IPS-15b (cell line): ENCODE data around the gene TRIM52.

Experiments used
- H3K27me3 ChIP-seq: one replicate; pipeline ENCODE4 v1.6.1; 2013; ENCODE audit warnings: low read length; ENCODE audit not compliant: control insufficient read depth, insufficient read depth
- H3K36me3 ChIP-seq: one replicate; pipeline ENCODE4 v1.6.1; 2013; ENCODE audit warnings: low read length; ENCODE audit not compliant: control insufficient read depth, insufficient read depth
- H3K4me1 ChIP-seq: one replicate; pipeline ENCODE4 v1.6.1; 2013; ENCODE audit warnings: mild to moderate bottlenecking, low read length; ENCODE audit not compliant: control insufficient read depth, insufficient read depth
- H3K4me3 ChIP-seq: one replicate; pipeline ENCODE4 v1.5.1; 2013; ENCODE audit warnings: low read depth, low read length
- H3K9ac ChIP-seq: one replicate; pipeline ENCODE4 v1.6.1; 2013; ENCODE audit warnings: low read depth, mild to moderate bottlenecking, low read length
- H3K9me3 ChIP-seq: one replicate; pipeline ENCODE4 v1.6.1; 2013; ENCODE audit warnings: mild to moderate bottlenecking, low read length; ENCODE audit not compliant: control insufficient read depth, insufficient read depth

Gene TRIM52

DNA sequence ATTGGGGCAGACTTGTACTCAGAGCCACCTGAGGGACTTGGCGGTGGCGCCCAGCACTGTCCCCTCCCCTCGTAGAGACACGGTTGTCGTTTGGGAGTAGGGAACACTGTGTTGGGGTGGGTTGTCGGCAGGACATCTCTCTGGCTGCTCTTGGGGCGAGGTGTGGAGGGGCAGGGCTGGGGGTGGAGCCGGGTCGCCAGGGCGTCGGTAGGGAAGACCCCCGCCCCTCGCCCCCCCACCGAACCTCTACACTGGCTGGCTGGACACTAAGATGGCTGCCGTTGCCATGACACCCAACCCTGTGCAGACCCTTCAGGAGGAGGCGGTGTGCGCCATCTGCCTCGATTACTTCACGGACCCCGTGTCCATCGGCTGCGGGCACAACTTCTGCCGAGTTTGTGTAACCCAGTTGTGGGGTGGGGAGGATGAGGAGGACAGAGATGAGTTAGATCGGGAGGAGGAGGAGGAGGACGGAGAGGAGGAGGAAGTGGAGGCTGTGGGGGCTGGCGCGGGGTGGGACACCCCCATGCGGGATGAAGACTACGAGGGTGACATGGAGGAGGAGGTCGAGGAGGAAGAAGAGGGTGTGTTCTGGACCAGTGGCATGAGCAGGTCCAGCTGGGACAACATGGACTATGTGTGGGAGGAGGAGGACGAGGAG, 37.1 kb downstream of the TRIM52 start:
- Histone ChIP-seq H3K4me1 (no peaks in the 10 kb centered on the region), H3K36me3 (peaks cover 2% of the 10 kb centered on the region), H3K9me3 (no peaks in the 10 kb centered on the region), H3K4me3 (peak overlapping the region; percentile 96), H3K9ac (peak overlapping the region; percentile 8), H3K27me3 (no peaks in the 10 kb centered on the region)

DNA sequence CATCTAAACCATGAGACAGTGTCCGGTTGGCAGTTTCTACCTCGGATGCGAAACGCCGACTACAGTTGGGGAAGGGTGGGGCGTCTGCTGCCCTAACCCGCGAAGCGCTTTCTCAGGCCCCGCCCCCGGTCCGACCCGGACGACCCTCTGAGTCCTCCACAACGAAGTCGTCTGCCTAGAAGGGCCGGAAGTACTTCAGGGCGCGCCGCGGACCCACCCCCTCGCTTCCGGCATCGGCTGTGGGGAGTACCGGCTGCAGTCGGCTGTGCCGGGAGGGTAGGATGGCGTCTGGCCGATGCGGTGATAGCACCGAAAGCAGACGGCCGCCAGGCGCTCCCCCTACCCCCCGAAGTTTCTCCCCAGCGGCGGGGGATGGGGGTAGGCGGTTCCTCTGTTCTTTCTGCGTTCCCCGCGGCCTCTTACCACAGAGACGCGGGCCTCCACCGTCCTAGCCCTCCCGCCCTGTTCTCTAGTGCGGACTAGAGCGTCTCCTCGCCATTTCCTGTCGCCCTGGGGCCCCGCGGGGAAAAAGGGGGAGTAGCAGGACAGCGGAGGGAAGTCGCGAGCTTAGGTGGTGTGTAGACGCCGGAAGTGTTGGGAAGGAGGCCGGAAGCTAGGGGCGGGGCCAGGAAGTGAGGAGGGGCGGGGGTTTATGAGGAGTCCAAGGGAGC, 37.8 kb downstream of the TRIM52 start, which contains the start of gene TRIM41:
TRIM41 (plus strand) TSS at position 224 of the 671 bp plus-strand sequence. CDS start 719 bp downstream, outside the sequence.
- Histone ChIP-seq H3K4me1 (no peaks in the 10 kb centered on the region), H3K27me3 (no peaks in the 10 kb centered on the region), H3K9ac (peak within 1 kb of the TSS; percentile 92), H3K9me3 (no peaks in the 10 kb centered on the region), H3K36me3 (peaks cover 2% of the 10 kb centered on the region), H3K4me3 (peak within 1 kb of the TSS; percentile 96)

DNA sequence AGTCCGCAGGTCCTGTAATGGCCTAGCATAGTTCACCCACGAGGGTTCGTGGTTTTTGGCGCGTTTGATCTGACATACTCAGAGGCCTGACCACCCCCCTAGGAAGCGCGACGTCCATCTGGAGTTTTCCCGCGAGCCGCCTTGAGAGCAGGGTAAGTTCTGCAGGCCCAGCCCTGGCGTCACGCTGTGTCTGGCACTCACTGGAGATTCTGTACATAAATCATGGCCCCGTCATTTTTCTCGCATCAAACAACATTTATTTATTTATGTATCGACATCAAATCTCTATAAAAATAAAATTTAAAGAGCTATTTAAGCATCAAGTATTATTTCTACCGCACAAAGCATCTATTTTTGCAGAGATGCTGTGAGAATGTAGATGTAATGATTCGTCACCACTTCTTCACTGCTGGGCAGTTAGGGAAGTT, 38.3 kb downstream of the TRIM52 start:
- H3K4me1 ChIP-seq, result no peaks in the 10 kb centered on the region
- peak overlapping the region; percentile 49 for H3K9ac ChIP-seq
- peaks cover 2% of the 10 kb centered on the region for H3K36me3 ChIP-seq
- peak overlapping the region; percentile 96 for H3K4me3 ChIP-seq
- peaks cover 4% of the 10 kb centered on the region for H3K27me3 ChIP-seq
- H3K9me3 ChIP-seq, result no peaks in the 10 kb centered on the region

DNA sequence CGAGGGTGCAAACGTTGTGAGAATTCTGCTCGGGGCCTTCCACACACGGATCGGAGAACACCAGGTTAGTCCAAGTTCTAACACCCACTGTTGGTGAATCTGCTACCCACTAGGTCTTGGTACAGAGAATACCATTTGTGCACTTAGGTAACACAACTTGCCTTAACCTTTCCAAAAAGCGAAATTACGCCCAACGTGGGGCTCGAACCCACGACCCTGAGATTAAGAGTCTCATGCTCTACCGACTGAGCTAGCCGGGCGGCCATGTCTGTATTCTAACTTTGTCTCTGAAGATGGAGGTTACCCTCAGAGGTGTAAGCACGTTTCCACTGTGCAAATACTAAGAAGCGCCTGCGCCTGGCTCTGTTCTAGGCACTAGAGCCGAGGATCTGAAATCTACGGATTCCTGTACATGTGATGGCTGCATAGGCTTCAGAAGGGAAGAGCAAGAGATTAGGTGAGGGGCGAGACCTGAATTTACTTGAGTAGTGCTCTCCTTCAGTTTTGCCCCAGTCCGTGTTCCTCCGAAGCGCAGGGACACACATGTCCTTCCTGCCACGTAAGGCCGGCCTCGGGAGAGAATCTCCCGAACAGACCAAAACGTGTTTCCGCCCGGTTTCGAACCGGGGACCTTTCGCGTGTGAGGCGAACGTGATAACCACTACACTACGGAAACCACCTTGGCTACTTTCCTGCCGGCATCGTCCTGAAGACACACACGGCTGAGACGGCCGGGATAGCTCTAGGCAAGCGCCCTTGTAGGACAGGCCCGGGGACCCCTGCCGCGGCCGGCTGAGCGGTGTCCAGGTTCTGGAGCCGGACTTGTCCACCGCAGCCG, 38.9 kb downstream of the TRIM52 start:
- Histone ChIP-seq H3K4me1 (no peaks in the 10 kb centered on the region), H3K27me3 (peaks cover 6% of the 10 kb centered on the region), H3K36me3 (peaks cover 2% of the 10 kb centered on the region), H3K9me3 (no peaks in the 10 kb centered on the region), H3K9ac (peak overlapping the region; percentile 92), H3K4me3 (peak overlapping the region; percentile 96)

DNA sequence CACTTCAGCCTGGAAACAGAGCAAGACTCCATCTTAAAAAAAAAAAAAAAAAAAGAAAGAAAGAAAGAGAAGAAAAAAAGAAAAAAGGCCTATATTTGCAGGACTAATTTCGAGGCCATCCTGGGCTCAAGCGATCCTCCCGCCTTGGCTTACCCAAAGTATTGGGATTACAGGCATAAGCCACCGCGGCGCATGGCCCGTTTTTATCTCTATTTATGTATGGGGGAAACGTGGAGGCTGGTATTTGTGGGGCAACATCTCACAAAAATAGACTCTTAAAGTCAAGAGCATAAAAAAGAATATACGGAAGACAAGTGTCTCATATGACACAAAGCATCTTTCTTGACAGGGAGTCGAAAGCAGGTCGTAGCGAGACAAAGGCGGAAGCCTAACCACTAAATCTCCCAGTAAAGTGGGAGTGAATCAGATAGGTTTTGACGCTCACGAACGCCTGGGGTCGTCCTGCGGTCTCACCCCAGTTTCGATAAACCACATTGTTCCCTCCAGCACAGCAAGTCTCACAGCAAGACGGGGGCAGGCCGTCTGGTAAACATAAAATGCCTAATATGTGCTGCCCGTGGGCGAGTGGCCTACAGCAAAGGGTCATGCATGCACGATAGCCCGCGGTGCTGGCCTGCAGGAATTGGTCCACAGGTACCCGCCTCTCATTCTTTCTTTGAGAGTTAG, 39.7 kb downstream of the TRIM52 start:
- Histone ChIP-seq H3K4me1 (no peaks in the 10 kb centered on the region), H3K9me3 (no peaks in the 10 kb centered on the region), H3K9ac (no peak overlapping the region), H3K27me3 (peaks cover 7% of the 10 kb centered on the region), H3K4me3 (peak overlapping the region; percentile 38), H3K36me3 (no peaks in the 10 kb centered on the region)

DNA sequence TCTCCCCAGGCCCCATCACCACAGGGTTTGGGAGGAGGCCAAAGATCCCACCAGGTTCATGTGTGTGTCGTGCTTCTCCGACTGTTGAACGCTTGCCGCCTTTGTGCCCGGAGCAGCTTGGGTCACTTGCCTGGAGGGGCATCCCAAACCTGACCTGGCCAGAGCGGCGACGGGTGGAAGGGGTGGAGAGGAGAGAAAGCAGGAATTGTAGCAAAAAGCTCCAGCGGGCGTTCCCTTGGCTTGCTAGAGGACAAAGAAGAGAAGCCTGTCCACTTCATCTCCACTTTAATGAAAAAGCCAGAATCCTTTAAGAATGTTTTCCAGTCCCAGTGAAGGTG, 40.8 kb downstream of the TRIM52 start:
- no peaks in the 10 kb centered on the region for H3K9me3 ChIP-seq
- no peaks in the 10 kb centered on the region for H3K36me3 ChIP-seq
- no peak overlapping the region for H3K9ac ChIP-seq
- peaks cover 8% of the 10 kb centered on the region for H3K27me3 ChIP-seq
- no peak overlapping the region for H3K4me3 ChIP-seq
- H3K4me1 ChIP-seq, result no peaks in the 10 kb centered on the region

DNA sequence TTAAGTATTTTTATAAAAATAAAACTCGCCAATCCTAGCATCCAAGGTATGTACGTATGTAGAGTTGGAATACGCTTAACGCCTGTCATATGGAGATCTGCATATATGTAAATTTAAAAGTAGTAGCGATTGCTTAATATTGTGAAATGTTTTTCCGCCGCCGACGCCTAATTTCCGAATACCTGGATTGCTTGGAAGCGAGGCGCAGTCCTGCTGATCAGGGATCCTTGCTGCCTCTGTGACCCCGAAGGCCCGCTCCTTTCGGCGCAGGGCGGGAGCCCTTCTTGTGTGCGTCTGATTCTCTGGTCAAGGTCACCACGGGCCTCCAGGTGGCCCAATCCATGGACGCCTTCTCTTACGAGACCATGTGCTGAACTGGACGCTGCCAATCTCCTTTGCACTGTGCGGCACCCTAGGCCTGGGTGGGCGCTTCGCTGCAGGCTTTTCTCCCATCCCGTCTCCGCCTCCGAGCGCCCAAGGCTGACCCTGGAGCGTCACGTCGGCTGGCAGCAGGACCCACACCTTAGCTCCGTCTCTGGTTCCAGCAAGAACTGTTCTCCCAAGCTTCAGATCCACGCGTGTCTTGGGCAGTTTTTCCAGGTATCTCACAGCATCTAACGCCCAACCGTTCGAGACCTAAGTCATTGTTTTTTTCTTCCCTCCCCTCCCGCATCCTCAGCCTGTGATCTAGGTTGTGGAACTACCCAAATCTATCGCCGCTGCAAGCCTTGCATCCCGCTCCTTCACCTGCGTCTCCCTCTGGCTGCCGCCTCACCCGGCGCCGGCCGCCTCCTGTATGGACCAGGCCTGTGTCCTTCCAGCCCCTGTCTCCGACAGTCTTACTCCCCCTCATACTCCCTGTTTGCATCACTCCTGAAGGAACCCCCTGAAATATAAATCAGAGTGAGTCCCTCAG, 41.4 kb downstream of the TRIM52 start:
- Histone ChIP-seq H3K4me3 (peak overlapping the region; percentile 13), H3K9ac (no peak overlapping the region), H3K27me3 (peaks cover 8% of the 10 kb centered on the region), H3K36me3 (no peaks in the 10 kb centered on the region), H3K4me1 (no peaks in the 10 kb centered on the region), H3K9me3 (no peaks in the 10 kb centered on the region)

DNA sequence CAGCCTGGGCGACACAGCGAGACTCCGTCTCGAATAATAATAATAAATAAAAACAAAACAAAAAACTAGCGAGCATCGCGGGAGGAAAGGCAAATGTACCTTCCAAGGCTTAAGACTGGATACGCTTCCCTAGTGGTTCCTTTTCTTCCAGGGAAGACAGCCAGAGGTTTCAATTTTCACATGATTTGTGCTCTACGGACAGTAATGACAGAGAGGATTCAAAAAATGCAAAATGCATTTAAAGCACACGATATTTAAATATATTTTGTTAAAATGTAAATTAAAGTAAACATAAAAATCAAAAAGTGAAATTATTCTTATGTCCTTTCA, 42.2 kb downstream of the TRIM52 start:
- Histone ChIP-seq H3K9me3 (no peaks in the 10 kb centered on the region), H3K9ac (no peak overlapping the region), H3K36me3 (no peaks in the 10 kb centered on the region), H3K27me3 (peaks cover 8% of the 10 kb centered on the region), H3K4me3 (peak overlapping the region; percentile 76), H3K4me1 (no peaks in the 10 kb centered on the region)

DNA sequence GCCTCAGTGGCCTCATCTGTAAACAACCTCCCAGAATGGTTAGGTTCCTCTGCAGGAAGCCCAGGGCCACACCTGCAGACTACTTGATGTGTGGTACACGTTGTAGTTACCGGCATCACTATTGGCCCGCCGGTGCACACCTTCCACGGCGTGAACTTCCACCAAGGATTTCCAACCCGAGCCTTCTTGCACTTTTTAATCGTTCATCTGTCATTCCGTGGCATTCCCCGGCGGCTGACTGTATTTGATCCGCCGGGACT, 43.2 kb downstream of the TRIM52 start:
- Histone ChIP-seq H3K27me3 (peaks cover 8% of the 10 kb centered on the region), H3K9me3 (no peaks in the 10 kb centered on the region), H3K9ac (no peak overlapping the region), H3K4me1 (no peaks in the 10 kb centered on the region), H3K36me3 (no peaks in the 10 kb centered on the region), H3K4me3 (peak overlapping the region; percentile 76)

DNA sequence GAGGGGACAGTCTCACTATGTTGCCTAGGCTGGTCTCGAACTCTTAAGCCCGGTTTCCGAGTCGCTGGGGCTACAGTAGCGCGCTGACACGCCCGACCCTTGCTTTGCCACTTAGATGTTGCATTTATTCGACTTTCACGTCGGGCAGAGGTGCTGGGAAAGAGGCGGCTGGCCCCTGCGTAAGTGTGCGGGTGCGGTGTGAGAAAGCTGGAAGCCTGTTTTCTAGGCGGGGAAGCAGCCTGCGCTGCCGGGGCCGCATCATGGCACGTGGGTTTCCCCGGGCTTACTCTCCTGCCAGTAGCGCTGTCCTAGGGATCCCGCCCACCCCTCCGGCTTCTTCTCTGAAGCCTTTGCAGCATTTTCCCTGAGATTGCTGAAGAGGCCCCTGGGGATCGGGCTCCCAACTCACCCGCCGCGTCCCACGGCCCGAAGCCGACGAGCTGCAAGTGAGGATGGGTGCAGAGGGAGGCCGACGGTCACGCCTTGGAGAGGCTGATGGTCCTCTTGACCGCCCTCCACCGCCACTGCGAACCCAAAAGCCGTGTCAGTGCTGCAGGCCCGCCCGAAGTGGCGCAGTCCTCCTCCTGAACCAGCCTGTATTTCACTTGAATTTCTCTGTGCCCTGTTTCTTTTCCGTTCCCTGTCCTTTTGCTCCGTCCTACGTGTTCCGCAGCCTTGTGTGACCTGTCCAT, 43.7 kb downstream of the TRIM52 start:
- Histone ChIP-seq H3K4me3 (peak overlapping the region; percentile 76), H3K27me3 (peaks cover 8% of the 10 kb centered on the region), H3K9me3 (no peaks in the 10 kb centered on the region), H3K9ac (no peak overlapping the region), H3K36me3 (no peaks in the 10 kb centered on the region), H3K4me1 (no peaks in the 10 kb centered on the region)
